ENCODE results near the gene ITGA5.

ITGA5 gene

GRCh38 chr12:54383041-54383609, 35.9 kb downstream of the ITGA5 start:
- no peak overlapping the region for H3K4me3 ChIP-seq (ENCODE audit: low read depth, low read length)
- TF ChIP-seq CTCF (IDR thresholded peaks at IDR 0.05; ENCODE audit: low read depth, low read length), result no peak

GRCh38 chr12:54381136-54381535, 37.9 kb downstream of the ITGA5 start:
- no peak overlapping the region for H3K4me3 ChIP-seq (ENCODE audit: low read depth, low read length)
- TF ChIP-seq CTCF (IDR thresholded peaks at IDR 0.05; ENCODE audit: low read depth, low read length), result no peak

GRCh38 chr12:54379398-54380201, 39.5 kb downstream of the ITGA5 start:
- peak; percentile 100 for TF ChIP-seq CTCF (IDR thresholded peaks at IDR 0.05; ENCODE audit: low read depth, low read length)
- H3K4me3 ChIP-seq (ENCODE audit: low read depth, low read length), result peak overlapping the region; percentile 57

GRCh38 chr12:54378796-54379397, 40.2 kb downstream of the ITGA5 start:
- peak overlapping the region; percentile 57 for H3K4me3 ChIP-seq (ENCODE audit: low read depth, low read length)
- TF ChIP-seq CTCF (IDR thresholded peaks at IDR 0.05; ENCODE audit: low read depth, low read length), result no peak

- peak overlapping the region; percentile 57 for H3K4me3 ChIP-seq (ENCODE audit: low read depth, low read length)
- no peak for TF ChIP-seq CTCF (IDR thresholded peaks at IDR 0.05; ENCODE audit: low read depth, low read length)
Observed at GRCh38 chr12:54377797-54378515, 41.1 kb downstream of the ITGA5 start.

GRCh38 chr12:54377007-54377406, 42.1 kb downstream of the ITGA5 start:
- no peak for TF ChIP-seq CTCF (IDR thresholded peaks at IDR 0.05; ENCODE audit: low read depth, low read length)
- H3K4me3 ChIP-seq (ENCODE audit: low read depth, low read length), result no peak overlapping the region

All from WI38 (cell line).